Glomerular endothelial cell (primary cell): ENCODE data around the gene YPEL5. TPM values are rescaled to one million over a fixed set of nuclear protein-coding genes. Genes with fewer than 3 reads are reported as not detected.

ENCODE experiments used
- DNase-seq: peaks from one replicate; pipeline ENCODE4 v3.0.0-alpha.2; 2011; ENCODE audit warnings: low read depth, low spot score; ENCODE audit errors: extremely low read depth
- total RNA-seq: library from RNA; depleted of rRNA; stranded (reverse); fragments of >200 nt; gene quantifications from 2 replicates; pipeline ENCODE4 v1.2.3, GENCODE V29; 2015

YPEL5 gene
- total RNA-seq, 1 donor from 2014 or later: 114 TPM

DNA sequence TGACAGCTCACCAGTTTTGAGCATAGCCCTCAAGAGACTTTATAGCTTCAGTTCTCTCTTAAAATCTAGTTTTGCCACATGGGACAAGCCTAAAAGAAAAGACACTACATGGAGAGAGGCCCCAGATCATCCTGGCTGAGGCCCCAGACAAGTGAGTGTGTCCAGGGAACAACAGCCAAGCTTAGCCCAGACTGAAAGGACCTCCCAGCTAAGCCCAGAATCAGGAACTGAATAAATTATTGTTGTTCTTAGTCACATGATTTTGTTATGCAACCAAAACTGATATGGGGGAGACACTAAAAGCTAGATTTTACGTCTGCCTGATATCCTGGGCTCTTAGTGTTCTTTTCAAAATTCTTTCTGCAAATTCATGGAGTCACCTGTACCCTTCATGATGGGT, 55.2 kb downstream of the YPEL5 start:
- no peak for DNase-seq

DNA sequence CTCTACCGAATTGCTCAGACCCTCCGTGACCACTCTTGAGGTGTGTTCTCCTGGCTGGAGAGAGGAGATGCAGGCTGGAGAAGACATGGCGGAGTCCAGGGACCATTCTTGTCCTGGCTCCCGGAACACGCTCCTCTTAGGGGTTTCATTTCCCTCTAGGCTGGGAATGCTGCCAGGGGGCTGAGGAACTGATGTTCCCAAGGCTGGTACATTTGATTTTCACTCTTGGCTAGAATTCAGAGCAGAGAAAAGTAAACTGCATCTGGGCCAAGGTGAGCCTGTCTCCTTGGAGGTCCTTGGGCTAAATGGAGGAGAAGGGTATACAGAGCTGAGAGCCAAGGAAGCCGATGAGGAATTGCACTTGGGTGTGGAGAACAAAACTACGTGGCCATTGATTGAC, 56.3 kb downstream of the YPEL5 start:
- no peak for DNase-seq

DNA sequence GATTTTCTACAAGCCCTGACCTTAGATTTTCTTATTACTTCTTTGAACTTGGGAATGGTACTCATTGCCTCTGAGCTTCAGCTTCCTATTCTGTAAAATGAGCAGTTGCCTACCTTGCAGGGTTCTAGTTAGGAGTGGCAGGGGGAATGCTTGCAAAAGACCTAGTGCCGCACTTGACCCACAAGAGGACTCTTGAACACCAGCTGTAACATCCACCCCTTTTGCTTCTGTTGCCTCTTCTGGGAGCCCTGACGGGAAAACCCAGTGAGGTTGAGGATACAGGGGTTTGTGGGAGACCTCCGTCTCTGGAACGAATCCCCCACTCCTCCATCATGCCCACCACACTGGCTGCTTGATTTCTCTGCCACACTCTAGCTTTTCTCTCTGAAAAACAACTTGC, 57.5 kb downstream of the YPEL5 start:
- no peak for DNase-seq

DNA sequence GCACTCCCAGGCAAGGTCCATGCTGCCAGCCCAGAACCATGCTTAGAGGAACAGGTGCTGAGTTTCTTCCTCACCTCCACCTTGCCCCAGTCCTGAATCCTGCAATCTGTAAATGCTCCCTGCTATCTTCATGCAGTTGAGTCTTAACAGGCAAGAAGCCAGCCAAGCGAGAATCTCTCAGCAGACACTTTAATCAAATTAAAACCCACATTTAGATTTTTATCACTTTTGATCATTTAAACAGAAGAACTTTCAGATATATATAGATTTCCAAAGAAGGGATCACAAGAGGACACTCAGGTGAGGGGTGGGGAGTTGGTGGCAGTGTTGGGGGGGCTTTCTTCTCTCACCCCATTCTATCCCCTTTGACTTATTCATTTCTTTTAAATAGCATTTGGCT, 58.6 kb downstream of the YPEL5 start:
- DNase-seq: no peak

DNA sequence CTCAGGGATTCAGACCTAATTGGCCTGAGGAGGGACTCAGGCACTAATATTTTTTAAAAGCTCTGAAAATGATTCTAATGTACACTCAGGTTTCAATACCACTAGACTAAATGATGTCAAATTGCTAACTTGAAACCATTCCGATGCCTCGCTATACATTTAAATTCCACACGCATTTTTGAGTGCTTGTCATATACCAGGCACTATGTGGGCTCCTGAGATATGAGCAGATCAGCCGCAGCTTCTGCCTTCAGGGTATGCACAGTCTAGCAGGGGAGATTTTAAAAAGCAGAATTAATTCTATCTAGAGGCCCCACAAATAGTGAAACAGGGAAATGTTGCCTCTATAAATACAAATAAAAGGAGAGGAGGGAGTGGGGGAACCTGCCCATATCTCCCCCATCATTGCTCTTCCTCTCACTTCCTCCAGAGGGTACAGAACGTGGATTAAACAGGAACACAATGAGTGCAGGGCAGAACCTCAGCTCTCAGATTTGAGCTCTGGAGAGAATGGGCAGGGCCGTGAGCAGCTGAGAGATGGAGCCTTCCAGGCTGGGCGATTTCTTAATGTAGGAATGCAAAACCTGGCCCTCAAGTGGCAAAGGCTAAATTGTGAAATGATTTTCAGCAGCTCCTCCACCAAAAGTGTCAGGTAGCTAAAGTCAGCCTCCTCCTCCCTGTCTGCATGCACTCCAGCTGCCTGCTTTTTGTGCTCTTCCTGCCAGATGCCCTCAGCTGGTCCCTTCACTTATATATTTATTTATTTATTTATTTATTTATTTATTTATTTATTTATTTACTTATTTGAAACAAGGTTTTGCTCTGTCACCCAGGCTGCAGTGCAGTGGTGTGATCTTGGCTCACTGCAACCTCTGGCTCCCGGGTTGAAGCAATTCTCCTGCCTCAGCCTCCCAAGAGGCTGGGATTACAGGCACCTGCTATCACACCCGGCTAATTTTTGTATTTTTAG, 59.9 kb downstream of the YPEL5 start:
- DNase-seq: no peak

DNA sequence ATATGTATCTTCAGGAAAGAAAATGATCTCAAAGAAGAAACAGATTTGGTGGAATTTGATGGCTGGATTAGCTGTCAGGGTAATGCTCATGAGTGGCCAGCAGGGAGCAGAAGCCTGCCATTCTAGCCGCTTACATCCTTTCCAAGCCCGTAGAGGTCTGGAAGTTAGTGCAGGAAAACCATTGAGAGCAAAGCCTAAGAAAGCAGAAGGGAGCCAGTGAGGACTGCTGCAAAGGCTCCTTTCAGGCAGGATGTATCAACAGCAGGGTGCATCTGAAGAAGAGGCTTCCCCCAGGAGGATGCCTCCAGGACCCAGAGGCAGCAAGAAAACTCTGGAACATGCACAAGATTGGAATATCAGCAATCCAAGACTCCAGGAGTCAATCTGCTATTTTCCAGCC, 61.6 kb downstream of the YPEL5 start:
- DNase-seq: peak; percentile 50

DNA sequence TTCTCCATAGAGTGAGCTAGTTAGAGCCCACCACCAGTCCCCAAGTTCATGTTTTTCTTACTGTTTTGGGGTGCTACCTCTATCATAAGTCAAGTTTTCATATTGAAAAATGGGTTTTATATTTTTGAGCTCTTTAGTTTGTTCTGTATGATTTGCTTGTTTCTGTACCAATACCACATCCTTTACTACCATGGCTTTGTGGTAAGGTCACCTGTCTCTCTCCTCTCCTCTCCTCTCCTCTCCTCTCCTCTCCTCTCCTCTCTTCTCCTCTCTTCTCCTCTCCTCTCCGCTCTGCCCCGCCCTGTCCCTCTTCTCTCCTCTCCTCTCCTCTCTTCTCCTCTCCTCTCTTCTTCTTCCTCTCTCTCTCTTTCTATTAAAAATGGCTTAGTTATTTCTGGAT, 62.4 kb downstream of the YPEL5 start:
- DNase-seq: no peak

Other genes with a start within 250 kb of the YPEL5 start
- gene ALK, start 225.4 kb upstream of the YPEL5 start, total RNA-seq: not detected in 2 replicates
- 21.4 and 23.0 TPM in 2 replicates for gene LBH, start 84.5 kb downstream of the YPEL5 start, total RNA-seq